Tibial nerve (tissue), 4 donors: ENCODE measurements around the gene TP73. TPM values are rescaled to one million over a fixed set of nuclear protein-coding genes. Genes with fewer than 3 reads are reported as not detected.

ENCODE experiments used
- DNase-seq, 2 donors: peaks; one replicate each; pipeline ENCODE4 v3.0.0-alpha.2; 2019; ENCODE audit warnings: low spot score in 2 of 2
- H3K27ac ChIP-seq, 4 donors: fragments of 200-600 bp; sonication (generic) in 3 of 4; one replicate each; pipeline ENCODE4 v1.5.1; 2017 to 2019; ENCODE audit warnings: mild to moderate bottlenecking in 1 of 4
- H3K27me3 ChIP-seq, 2 donors: fragments of 200-600 bp; sonication (generic) in 1 of 2; one replicate each; pipeline versions ENCODE4 v1.5.1 to v1.6.0; 2017 to 2019
- H3K36me3 ChIP-seq, 3 donors: fragments of 200-600 bp; sonication (generic); one replicate each; pipeline ENCODE4 v1.5.1; 2018 to 2019
- H3K4me1 ChIP-seq, 4 donors: fragments of 200-600 bp; sonication (generic) in 3 of 4; one replicate each; pipeline ENCODE4 v1.5.1; 2017 to 2019
- H3K4me3 ChIP-seq, 4 donors: fragments of 200-600 bp; sonication (generic) in 3 of 4; one replicate each; pipeline ENCODE4 v1.5.1; 2017 to 2019; ENCODE audit warnings: mild to moderate bottlenecking in 1 of 4, moderate library complexity in 1 of 4
- H3K9me3 ChIP-seq, 4 donors: fragments of 200-600 bp; sonication (generic) in 3 of 4; one replicate each; pipeline ENCODE4 v1.5.1; 2017 to 2019
- CTCF ChIP-seq, 5 experiments: fragments of 200-600 bp in 3 of 5; fragments of 450-650 bp in 2 of 5; sonication (generic) in 3 of 5; IDR thresholded peaks; one replicate each; pipeline ENCODE4 v1.5.1; 2016 to 2019; ENCODE audit warnings: antibody characterized with exemption in 5 of 5, mild to moderate bottlenecking in 3 of 5, moderate library complexity in 2 of 5
- EP300 ChIP-seq, 2 donors: sonication (generic); formaldehyde crosslinking; IDR thresholded peaks; one replicate each; pipeline ENCODE4 v1.6.1; 2017; ENCODE audit warnings: antibody characterized with exemption in 2 of 2, mild to moderate bottlenecking in 1 of 2
- POLR2A ChIP-seq, 2 donors: fragments of 450-650 bp; IDR thresholded peaks; one replicate each; pipeline ENCODE4 v1.6.1; 2017; ENCODE audit warnings: antibody characterized with exemption in 2 of 2, mild to moderate bottlenecking in 2 of 2, moderate library complexity in 2 of 2
- WGBS, 2 donors: methylation state at CpG; one replicate each; pipeline ENCODE4 v1.1.5; 2018; 5-methylcytosine and 5-hydroxymethylcytosine counted together
- total RNA-seq, 4 donors: library from RNA; depleted of rRNA; stranded (reverse); fragments of >200 nt; gene quantifications; one replicate each; pipeline ENCODE4 v1.1.0, GENCODE V29; 2016

The TP73 gene
- total RNA-seq, 4 donors from 2014 or later = 0.30 TPM; not detected in 3

DNA sequence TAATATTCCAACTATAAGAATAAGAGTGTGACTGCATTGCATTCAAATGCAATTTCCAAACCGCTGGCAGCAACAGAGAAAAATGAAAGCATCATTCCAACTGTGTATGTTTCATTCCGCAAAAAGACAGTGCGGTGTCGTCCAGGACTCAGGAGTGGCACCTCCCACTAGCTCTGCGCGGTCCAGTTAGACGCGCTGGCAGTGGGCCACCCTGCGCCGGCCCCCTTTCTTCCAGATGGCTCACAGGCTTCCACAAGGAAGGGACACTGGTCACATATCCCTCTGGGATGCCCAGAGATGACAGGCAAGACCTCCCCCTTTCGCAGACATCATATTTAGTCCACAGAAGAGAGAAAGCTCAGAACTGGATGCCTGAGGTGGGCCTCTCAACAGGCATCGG, 14.3 kb upstream of the TP73 start:
- Histone ChIP-seq H3K4me1 (no peaks in the 10 kb centered on the region), H3K36me3 (peaks cover 0 to 100% (median 36%) of the 10 kb centered on the region in 3 donors), H3K27ac (no peak overlapping the region), H3K9me3 (no peaks in the 10 kb centered on the region), H3K4me3 (no peak overlapping the region), H3K27me3 (no peaks in the 10 kb centered on the region)
- no peak for TF ChIP-seq CTCF (IDR thresholded peaks at IDR 0.05)
- TF ChIP-seq POLR2A (IDR thresholded peaks at IDR 0.05) = no peak
- no peak for TF ChIP-seq EP300 (IDR thresholded peaks at IDR 0.05)
- 84 to 92% methylated on average over 12 of the region's 12 CpGs for WGBS, 2 donors
- DNase-seq = no peak

- Histone ChIP-seq H3K27me3 (no peaks in the 10 kb centered on the region), H3K4me3 (no peak overlapping the region), H3K4me1 (no peaks in the 10 kb centered on the region), H3K9me3 (no peaks in the 10 kb centered on the region), H3K36me3 (peaks cover 0 to 98% (median 31%) of the 10 kb centered on the region in 3 donors), H3K27ac (no peak overlapping the region)
- 84 to 88% methylated on average over 15 of the region's 15 CpGs for WGBS, 2 donors
- TF ChIP-seq EP300 (IDR thresholded peaks at IDR 0.05) (no peak), POLR2A (IDR thresholded peaks at IDR 0.05) (no peak), CTCF (IDR thresholded peaks at IDR 0.05) (no peak)
- DNase-seq = no peak
These were observed 13.6 kb upstream of the TP73 start for GRCh38 chr1:3638676-3639075.

DNA sequence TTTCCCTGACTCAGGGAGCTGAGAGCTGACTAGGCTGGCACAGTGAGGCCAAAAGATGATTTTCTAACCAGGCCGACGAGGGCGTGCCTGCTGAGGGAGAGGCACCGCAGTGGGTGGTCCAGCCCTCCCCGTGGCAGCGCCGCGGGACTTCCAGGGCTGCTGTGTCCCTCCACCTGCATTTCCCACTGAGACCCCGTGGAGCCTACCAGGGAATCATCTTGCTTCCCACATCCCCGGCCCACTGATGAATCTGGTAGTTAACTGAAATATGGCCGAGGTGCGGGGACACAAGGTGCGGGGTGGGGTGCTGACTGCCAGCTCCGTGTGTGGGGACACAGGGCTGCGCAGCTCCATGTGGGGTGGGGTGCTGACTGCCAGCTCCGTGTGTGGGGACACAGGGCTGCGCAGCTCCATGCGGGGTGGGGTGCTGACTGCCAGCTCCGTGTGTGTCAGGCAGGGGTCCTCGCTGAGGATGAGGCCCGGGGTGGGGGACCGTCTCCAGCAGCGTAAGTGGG, 12.9 kb upstream of the TP73 start:
- peaks cover 0 to 94% (median 26%) of the 10 kb centered on the region in 3 donors for H3K36me3 ChIP-seq
- no peak for DNase-seq

DNA sequence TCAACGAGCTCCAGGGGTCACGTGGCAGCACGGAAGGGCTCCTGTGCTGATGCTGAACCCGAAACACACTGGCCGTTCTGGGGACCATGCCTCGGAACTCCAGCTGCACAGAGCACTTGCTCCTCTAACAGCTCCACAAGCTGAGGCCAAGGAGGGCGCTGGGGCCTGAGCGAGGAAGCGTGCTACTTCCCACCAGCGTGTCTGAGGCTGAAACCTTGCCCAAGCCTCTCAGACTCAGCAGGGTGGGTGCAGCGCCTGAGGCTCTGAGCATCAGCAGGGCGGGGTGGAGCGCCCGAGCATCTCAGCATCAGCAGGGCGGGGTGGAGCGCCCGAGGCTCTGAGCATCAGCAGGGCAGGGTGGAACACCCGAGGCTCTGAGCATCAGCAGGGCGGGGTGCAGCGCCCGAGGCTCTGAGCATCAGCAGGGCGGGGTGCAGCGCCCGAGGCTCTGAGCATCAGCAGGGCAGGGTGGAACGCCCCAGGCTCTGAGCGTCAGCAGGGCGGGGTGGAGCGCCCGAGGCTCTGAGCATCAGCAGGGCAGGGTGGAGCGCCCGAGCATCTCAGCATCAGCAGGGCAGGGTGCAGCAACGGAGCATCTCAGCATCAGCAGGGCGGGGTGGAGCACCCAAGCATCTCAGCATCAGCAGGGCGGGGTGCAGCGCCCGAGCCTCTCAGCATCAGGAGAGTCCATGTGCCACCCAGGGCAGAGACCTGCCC, 12.0 kb upstream of the TP73 start:
- no peak overlapping the region for H3K27ac ChIP-seq

More for the DNA sequence above, 12.9 kb upstream of the TP73 start:
- Histone ChIP-seq H3K27me3 (no peaks in the 10 kb centered on the region), H3K27ac (no peak overlapping the region), H3K4me1 (no peaks in the 10 kb centered on the region), H3K4me3 (no peak overlapping the region), H3K9me3 (no peaks in the 10 kb centered on the region)
- 90 to 94% methylated on average over 21 to 23 of the region's 23 CpGs for WGBS, 2 donors
- no peak for TF ChIP-seq EP300 (IDR thresholded peaks at IDR 0.05)
- TF ChIP-seq CTCF (IDR thresholded peaks at IDR 0.05) = no peak
- TF ChIP-seq POLR2A (IDR thresholded peaks at IDR 0.05) = no peak

More for the DNA sequence above, 12.0 kb upstream of the TP73 start:
- H3K36me3 ChIP-seq = peaks cover 0 to 94% (median 18%) of the 10 kb centered on the region in 3 donors
- no peak for DNase-seq
- 84 to 85% methylated on average over 32 to 35 of the region's 36 CpGs for WGBS, 2 donors
- no peaks in the 10 kb centered on the region for H3K27me3 ChIP-seq
- no peaks in the 10 kb centered on the region for H3K9me3 ChIP-seq
- H3K4me3 ChIP-seq = no peak overlapping the region
- TF ChIP-seq CTCF (IDR thresholded peaks at IDR 0.05) = no peak
- TF ChIP-seq EP300 (IDR thresholded peaks at IDR 0.05) = no peak
- no peak for TF ChIP-seq POLR2A (IDR thresholded peaks at IDR 0.05)
- no peaks in the 10 kb centered on the region for H3K4me1 ChIP-seq
